Retinal pigment epithelial cell (primary cell): Measurements from ENCODE around the gene TMEM120B.

Experiments used
- DNase-seq: peaks from one replicate; pipeline ENCODE4 v3.0.0-alpha.2; 2010; ENCODE audit warnings: low read depth
- H3K4me3 ChIP-seq: 2 replicates; pipeline ENCODE4 v1.5.1; 2011; ENCODE audit warnings: mild to moderate bottlenecking, low read length, control low read depth, moderate library complexity
- CTCF ChIP-seq: conservative IDR thresholded peaks from 2 replicates; pipeline ENCODE4 v1.5.1; 2011; ENCODE audit warnings: low read depth, low read length, control low read depth, inconsistent platforms

The TMEM120B gene

GRCh38 chr12:121769297-121769830 lies 56.8 kb downstream of the TMEM120B start:
- H3K4me3 ChIP-seq: no peak overlapping the region
- DNase-seq: no peak
- TF ChIP-seq CTCF: no peak

- TF ChIP-seq CTCF: no peak
- DNase-seq: no peak
- no peak overlapping the region for H3K4me3 ChIP-seq
These were observed 57.3 kb downstream of the TMEM120B start for GRCh38 chr12:121769831-121770301.

- TF ChIP-seq CTCF: no peak
- no peak for DNase-seq
- H3K4me3 ChIP-seq: no peak overlapping the region
These were observed 57.8 kb downstream of the TMEM120B start for GRCh38 chr12:121770388-121770787.

GRCh38 chr12:121770813-121771625 lies 58.5 kb downstream of the TMEM120B start:
- H3K4me3 ChIP-seq: no peak overlapping the region
- DNase-seq: no peak
- no peak for TF ChIP-seq CTCF

- no peak overlapping the region for H3K4me3 ChIP-seq
- TF ChIP-seq CTCF: peak; percentile 84
- no peak for DNase-seq
These were observed 60.6 kb downstream of the TMEM120B start for GRCh38 chr12:121773011-121773777.

GRCh38 chr12:121774968-121775474 lies 62.5 kb downstream of the TMEM120B start:
- DNase-seq: no peak
- H3K4me3 ChIP-seq: no peak overlapping the region
- TF ChIP-seq CTCF: no peak
